GM21619 (cell line): Measurements from ENCODE around the gene SMCO1.
"Not testable (repeated sequence)": the region's sequence is repeated elsewhere in the genome, so short reads cannot be mapped to it uniquely, and the experiment has no call there.

Source experiments
- ATAC-seq: cut with Tn5 transposase; IDR thresholded peaks from one replicate; pipeline ENCODE4 v1.9.1; 2021; ENCODE audit not compliant: unreplicated experiment

SMCO1 gene, protein sequence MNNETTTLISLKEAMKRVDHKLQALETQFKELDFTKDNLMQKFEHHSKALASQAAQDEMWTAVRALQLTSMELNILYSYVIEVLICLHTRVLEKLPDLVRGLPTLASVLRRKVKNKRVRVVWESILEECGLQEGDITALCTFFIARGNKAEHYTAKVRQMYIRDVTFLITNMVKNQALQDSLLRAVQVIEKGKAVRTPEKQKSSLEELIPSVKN

GRCh38 chr3:196514913-196515621 is at the start of gene SMCO1:
TSS of gene SMCO1 (minus strand) at chr3:196515346. CDS start at chr3:196515209, 137 bp downstream.
- no peak for ATAC-seq

GRCh38 chr3:196563721-196564225 is 48.6 kb upstream of the SMCO1 start:
- ATAC-seq = no peak

DNA sequence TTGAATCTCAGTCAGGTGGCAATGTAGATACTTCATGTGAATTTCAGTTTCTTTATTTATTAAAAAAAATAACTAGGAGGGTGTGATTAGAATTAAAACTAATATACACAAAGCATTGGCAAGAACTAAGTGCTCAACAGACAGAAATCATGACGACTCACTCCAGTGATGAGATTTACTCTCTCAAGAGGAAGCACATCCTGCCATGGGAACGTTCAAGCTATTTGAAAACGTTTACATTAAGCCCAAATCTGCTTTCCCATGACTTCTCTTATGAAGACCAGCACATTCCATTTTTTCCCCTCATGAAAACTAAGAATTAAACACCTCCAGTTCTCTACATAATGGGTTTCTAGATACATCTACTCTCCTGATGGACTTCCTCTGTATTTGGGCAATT is 44.7 kb upstream of the SMCO1 start:
- ATAC-seq = no peak

- ATAC-seq = no peak
These were observed 43.3 kb upstream of the SMCO1 start for GRCh38 chr3:196558476-196558875.

DNA sequence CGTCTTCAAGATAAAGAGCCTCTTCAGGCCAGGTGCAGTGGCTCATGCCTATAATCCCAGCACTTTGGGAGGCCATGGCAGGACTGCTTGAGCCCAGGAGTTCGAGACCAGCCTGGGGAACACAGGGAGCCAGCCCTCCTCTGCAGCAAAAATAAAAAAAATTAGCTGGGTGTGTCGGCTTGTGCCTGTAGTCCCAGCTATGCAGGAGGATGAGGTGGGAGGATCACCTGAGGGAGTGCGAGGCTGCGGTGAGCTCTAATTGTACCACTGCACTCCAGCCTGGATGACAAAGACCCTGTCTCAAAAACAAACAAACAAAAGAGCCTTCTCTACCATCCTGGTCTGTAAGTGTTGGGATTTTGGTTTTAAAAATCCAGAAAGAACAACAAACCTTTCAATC is 42.1 kb upstream of the SMCO1 start:
- no peak for ATAC-seq

GRCh38 chr3:196555295-196555694 is 40.1 kb upstream of the SMCO1 start:
- no peak for ATAC-seq

GRCh38 chr3:196554205-196554604 is 39.1 kb upstream of the SMCO1 start:
- no peak for ATAC-seq

DNA sequence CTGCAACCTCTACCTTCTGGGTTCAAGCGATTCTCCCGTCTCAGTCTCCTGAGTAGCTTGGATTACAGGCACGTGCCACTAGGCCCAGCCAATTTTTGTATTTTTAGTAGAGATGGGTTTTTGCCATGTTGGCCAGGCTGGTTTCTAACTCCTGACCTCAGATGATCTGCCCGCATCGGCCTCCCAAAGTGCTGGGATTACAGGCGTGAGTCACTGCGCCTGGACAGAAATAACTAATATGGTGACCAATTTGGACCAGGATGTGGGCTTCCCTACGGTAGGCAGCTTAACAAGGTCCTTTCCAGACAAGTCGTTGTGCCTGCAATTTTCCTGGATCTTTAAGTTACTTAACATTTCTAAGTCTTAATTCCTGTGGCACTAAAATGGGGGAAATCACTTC is 38.4 kb upstream of the SMCO1 start:
- ATAC-seq = no peak

GRCh38 chr3:196552253-196552652 is 37.1 kb upstream of the SMCO1 start:
- no peak for ATAC-seq

- ATAC-seq = not testable (repeated sequence)
These were observed 35.0 kb upstream of the SMCO1 start for GRCh38 chr3:196550172-196550571.

- not testable (repeated sequence) for ATAC-seq
These were observed 34.2 kb upstream of the SMCO1 start for GRCh38 chr3:196549312-196549711.

DNA sequence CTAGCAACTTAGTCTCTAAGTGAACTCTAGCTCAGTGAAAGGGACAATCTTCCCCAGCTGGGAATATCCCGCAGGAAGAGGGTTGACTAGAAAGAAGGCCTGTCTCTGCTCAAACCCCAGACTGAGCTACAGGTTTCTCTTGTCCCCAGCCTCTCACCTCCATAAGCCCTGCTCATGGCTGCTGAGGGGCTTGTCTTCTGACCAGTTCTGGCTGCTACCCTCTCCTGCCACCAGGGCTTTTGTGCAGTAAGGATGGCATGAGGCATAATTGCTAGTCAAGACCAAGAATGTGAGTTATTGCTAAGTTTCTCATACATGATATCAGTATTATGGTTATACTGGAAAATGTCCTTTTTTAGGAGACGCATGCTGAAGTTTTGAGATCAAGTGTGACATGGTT is 31.9 kb upstream of the SMCO1 start:
- no peak for ATAC-seq

- no peak for ATAC-seq
These were observed 31.4 kb upstream of the SMCO1 start for GRCh38 chr3:196546537-196546936.

DNA sequence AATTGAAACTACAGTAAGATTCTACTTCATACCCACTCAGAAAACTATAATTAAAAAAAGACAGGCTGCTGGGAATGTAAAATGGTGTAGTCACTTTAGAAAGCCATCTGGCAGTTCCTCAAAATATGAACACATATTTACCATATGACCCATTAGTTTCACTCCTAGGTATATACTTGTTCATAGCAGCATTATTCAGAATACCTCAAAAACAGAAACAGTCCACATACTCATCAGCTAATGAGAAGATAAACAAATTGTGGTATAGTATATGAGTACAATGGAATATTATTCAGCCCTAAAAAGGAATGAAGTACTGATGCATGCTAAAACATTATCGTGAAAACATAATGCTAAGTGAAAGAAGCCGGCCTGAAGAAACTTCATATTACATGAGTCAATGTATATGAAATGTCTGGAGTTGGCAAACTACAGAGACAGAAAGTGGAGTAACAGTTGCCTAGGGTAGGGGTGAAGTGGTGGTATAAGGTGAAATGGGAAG is 29.4 kb upstream of the SMCO1 start:
- no peak for ATAC-seq

DNA sequence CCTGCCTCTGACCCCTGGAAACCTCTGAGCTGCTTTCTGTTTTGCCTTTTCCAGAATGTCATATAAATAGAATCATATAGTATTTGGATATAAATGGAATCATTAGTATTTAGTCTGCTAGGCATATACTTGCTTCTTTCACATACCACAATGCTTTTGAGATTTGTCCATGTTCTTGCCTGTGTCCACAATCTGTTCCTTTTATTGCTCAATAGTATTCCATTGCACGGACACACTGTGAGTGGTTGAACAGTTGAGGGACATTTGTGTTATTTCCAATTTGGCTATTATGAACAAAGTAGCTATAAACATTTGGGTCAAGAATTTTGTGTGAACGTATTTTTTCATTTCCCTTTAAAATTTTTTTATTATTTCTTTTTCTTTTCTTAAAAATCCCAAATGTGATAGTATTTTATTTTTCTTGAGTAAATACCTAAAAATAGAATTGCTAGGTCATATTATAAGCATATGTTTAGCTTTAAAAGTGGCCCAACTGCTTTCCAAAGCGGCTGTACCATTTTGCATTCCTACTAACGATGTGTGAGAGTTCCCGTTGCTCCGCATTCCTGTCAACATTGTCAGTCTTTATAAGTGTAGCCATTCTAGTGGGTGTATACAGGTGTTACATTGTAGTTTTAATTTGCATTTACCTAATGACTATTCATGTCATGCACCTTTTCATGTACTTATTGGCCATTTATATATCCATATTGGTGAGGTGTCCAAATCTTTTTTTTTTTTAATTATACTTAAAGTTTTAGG is 26.7 kb upstream of the SMCO1 start:
- ATAC-seq = no peak

- no peak for ATAC-seq
These were observed 22.3 kb upstream of the SMCO1 start for GRCh38 chr3:196537319-196537984.

GRCh38 chr3:196533260-196533681 is 18.1 kb upstream of the SMCO1 start:
- ATAC-seq = no peak

DNA sequence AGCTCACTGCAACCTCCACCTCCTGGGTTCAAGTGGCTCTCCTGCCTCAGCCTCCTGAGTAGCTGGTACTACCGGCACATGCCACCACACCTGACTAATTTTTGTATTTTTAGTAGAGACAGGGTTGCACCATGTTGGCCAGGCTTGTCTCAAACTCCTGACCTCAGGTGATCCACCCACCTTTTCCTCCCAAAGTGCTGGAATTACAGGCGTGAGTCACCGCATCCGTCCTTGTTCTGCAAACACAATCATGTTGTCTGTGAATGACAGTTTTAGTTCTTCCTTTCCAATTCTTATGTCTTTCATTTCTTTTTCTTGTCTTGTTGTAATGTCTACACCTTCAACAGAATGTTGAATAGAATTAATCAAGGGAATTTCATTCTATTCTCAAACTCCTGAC is 16.3 kb upstream of the SMCO1 start:
- ATAC-seq = no peak

DNA sequence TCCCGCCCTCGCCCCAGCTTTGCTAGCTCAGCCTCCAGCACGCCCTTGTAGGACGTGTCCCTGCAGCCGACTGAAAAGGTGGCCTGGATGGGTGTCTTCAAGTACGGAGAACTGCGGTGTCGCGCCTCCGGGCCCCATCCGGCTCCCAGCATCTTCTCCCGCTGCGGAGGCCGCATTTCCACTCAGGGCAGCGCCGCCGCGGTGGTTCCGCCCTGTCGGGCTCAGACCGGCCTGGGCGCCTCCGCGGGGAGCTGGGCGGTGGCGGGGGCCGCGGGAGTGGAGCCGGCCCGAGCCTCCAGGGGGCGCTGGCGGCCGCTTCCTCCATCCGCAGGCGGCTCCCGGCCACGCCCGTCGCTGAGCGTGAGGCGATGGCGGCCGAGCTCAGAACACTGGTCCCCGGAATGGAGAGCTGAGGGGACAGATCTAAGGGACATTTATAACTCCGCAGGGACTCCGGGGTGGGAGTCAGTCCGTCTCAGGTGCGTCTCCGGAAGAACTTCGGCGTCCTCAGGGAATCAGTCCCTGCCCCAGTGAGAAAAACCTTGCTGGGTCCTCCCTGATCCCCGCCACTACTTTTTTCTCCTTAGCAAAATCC is 13.6 kb upstream of the SMCO1 start:
- ATAC-seq = peak; percentile 54

- ATAC-seq = no peak
These were observed 10.0 kb upstream of the SMCO1 start for GRCh38 chr3:196525141-196525540.

GRCh38 chr3:196524527-196524926 is 9.4 kb upstream of the SMCO1 start:
- no peak for ATAC-seq
